GM12892 (cell line): ENCODE measurements around the gene CDC73.

Source experiments
- POLR2A ChIP-seq: IDR thresholded peaks from 2 replicates; pipeline ENCODE4 v1.6.1; 2011; ENCODE audit warnings: low read depth, low read length, control low read depth
- POLR2AphosphoS5 ChIP-seq: IDR thresholded peaks from 2 replicates; pipeline ENCODE4 v1.6.1; 2011; ENCODE audit warnings: low read depth, low read length, control low read depth
- TAF1 ChIP-seq: IDR thresholded peaks from 2 replicates; pipeline ENCODE4 v1.6.1; 2011; ENCODE audit warnings: low read depth, mild to moderate bottlenecking, control low read depth, low read length, borderline replicate concordance

GRCh38 chr1:193143285-193143684 is 21.5 kb downstream of the CDC73 start:
- TF ChIP-seq POLR2AphosphoS5, result no peak
- no peak for TF ChIP-seq POLR2A
- TF ChIP-seq TAF1, result no peak
